HG02870 (cell line): Measurements from ENCODE around the gene PARP16.
"Not testable (repeated sequence)": the region's sequence is repeated elsewhere in the genome, so short reads cannot be mapped to it uniquely, and the experiment has no call there.

Source experiments
- ATAC-seq: cut with Tn5 transposase; IDR thresholded peaks from one replicate; pipeline ENCODE4 v1.9.1; 2021; ENCODE audit warnings: mild to moderate bottlenecking, moderate library complexity; ENCODE audit not compliant: unreplicated experiment

The PARP16 gene

DNA sequence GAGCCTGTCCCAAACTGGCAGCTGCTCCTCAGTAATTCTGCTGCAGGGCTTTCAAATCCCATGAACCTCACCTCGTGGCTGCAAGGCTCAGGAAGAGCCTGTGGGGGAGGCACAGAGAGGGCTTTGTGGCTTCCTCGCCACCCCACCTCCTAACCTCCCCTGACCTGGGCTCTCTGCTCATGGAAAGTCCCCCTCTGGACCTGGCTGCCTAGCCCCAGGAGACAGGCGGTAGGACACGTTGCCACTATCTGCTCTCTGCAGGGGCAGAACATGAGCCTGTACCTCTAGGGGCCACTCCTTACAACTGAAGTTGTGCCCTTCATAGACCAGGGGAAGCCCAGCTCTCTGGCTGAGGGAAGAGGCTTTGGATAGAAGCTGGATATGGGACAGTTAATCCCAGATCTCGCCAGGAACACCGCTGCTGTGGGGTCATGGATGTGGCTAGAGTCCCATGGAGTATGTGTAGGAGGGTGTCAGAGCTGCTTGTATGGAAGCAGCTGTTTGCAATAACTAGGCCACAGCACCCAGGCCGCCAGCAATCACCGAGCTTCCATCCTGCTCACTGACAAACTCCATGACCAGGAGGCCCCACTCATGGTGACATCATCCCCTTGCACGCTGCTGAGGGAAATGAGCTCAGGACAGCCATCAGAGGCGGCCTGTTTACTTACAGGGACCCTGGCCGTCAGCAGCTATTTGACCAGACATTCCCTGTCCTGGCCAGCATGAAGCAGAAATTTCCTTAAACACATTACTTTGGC lies 41.4 kb downstream of the PARP16 start:
- ATAC-seq, result no peak

DNA sequence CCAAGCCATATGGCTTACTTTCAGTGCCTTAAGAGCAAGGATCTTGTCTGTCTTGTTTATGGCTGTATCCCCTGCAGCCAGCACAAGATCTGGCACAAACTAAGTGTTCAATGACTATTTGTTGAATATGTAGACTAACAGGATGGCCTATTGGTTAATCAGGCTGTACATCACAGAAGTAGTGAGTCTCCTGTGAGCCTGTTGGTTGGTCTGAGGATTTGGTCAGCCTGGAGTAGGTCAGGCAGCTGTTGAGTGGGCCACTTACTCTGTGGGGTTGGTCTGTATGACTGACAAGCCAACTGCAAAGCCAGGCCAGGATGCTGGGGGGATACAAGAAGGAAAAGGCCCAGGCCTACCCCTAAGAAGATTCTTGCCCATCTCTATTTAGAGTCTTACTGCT lies 42.0 kb downstream of the PARP16 start:
- no peak for ATAC-seq

DNA sequence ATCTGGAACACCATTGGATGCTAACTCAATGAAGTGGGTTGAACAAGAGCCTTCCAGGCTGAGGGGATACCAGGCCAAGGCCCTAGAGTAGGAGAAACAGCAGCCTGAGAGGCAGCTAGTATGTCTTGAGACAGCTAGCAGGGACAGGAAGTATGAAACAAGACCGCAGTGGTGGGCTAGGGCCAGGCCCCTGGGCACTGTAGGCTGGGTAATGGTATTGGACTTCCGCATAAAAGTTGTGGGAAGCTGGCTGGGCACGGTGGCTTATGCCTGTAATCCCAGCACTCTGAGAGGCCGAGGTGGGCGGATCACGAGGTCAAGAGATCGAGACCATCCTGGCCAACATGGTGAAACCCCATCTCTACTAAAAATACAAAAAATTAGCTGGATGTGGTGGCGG lies 50.2 kb downstream of the PARP16 start:
- not testable (repeated sequence) for ATAC-seq

DNA sequence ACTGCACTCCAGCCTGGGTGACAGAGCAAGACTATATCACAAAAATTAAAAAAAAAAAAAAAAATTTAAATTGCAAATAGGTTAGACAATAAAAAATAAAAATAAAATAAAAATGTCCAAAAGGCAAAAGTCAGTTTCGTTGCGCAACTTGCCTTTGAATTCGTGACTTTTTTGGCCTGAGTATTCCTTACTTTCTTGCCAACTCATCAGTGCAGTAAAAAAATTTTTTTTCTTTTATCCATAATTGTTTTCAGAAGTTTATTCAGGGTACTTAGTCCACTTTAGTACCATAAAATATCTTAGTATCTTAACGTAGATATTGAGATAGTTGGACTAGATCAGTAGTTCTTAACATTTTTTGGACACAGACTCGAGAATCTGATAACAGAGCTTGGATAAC lies 53.0 kb downstream of the PARP16 start:
- ATAC-seq, result no peak

DNA sequence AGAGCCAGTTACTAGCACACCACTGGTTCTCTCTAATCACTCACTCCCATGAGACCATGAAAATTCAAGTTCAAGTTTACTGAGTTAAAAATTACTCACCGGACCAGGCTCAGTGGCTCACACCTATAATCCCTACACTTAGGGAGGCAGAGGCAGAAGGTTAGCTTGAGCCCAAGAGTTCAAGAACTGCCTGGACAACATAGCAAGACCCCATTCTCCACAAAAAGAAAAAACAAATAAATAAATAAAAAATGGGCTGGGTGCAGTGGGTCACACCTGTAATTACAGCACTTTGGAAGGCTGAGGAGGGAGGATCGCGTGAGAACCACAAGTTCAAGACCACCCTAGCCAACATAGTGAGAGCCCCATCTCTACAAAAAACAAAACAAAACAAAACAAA lies 54.2 kb downstream of the PARP16 start:
- no peak for ATAC-seq

DNA sequence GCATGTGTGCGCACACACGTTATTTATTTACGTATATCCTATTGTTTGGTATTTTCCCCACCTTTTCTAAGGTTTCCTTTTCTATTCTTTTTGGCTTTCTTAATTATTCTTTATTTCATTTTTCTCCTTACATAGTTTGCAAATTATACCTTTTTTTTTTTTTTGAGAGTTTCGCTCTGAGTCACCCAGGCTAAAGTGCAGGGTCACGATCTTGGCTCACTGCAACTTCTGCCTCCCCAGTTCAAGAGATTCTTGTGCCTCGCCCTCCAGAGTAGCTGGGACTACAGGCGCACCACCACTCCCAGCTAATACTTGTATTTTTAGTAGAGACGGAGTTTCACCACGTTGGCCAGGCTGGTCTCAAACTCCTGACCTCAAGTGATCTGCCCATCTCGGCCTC lies 55.4 kb downstream of the PARP16 start:
- no peak for ATAC-seq

DNA sequence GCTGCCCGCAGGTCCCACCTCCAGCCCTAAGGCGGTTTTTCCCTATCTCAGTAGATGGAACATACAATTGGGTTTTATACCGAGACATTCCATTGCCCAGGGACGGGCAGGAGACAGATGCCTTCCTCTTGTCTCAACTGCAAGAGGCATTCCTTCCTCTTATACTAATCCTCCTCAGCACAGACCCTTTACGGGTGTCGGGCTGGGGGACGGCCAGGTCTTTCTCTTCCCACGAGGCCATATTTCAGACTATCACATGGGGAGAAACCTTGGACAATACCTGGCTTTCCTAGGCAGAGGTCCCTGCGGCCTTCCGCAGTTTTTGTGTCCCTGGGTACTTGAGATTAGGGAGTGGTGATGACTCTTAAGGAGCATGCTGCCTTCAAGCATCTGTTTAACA lies 59.8 kb downstream of the PARP16 start:
- ATAC-seq, result not testable (repeated sequence)

DNA sequence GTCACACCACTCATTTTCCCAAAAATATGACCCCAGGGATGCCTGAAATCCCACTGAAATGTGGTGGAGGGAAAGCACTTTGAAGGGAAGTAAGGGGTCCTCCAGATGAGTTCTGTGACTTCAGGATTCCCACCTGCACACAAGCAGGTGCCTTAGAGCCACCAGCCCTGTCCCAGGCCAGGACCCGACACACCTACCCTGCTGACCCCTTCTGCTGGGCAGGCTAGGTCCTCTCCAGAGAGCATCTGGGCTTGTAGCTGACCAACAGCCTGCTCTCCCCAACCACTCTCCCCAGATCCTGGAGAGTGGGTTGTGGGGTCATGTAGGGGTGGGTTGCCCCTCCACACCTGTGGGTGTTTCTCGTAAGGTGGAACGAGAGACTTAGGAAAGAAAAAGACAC lies 60.5 kb downstream of the PARP16 start:
- ATAC-seq, result no peak

DNA sequence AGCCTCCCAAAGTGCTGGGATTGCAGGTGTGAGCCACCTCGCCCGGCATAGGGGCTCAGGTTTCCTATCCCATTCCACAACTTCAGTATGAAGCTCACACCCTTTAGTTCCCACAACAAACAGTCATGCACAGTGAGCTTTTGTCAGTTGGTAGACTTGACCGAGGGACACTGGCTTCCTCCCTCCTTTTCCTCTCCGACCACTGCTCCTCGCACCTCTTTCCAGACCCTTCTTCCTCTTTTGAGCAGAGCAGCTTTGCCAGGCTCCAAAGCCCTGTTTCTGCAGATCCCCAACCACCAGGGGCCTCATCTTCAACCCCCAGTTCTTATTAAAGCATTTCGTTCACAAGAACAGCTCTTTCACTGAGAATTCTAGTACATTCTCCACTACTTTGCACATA lies 62.7 kb downstream of the PARP16 start:
- no peak for ATAC-seq

DNA sequence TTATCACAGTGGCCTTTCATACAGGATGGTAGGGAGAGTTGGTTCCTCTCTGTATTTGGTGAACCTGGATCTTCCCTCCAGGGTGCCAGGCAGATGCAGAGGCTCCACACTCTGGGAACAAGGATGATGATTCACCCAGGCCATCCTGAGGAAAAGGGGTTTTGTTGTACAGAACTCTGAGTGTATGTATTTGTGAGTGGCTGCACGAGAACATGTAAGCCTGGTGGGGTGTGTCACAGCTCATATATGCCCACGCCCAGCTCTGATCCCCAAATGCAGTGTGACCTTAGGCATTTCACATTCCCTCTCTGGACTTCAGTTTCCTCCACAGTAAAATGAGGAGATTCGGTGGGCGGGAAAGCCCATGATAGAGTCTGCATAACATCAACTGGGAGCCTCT lies 63.8 kb downstream of the PARP16 start:
- no peak for ATAC-seq

DNA sequence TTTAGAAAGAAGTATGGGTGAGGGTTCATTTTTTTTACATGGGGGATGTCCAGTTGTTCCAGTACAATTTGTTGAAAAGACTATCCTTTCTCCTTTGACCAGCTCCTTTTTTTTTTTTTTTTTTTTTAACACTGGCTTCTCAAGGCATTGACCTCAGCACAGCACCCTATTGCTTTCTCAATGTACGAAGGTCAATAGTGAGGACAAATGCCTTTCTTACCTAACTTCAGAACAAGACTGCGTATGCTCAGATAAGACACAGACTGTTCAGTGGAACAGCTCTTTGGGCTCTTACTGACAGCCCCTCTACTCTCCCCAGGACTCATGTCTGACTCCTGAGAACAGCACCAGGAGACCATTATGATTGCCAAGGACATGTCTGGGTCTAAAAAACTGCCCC lies 65.0 kb downstream of the PARP16 start:
- ATAC-seq, result no peak

DNA sequence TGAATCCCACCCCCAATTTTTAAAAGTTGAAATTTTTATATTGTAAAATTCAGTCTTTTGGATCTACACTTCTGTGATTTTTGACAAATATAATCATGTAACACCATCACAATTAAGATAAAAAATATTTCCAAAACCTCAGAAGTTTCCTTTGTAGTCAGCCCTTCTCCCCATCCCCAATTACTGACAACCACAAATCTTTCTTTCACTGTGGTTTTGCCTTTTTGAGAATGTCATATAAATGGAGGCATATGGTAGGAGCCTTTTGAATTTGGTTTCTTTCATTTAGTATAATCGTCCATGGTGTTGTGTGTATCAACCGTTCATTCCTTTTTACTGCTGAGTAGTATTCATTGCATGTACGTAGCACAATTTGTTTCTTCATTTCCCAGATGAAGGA lies 67.5 kb downstream of the PARP16 start:
- ATAC-seq, result no peak

DNA sequence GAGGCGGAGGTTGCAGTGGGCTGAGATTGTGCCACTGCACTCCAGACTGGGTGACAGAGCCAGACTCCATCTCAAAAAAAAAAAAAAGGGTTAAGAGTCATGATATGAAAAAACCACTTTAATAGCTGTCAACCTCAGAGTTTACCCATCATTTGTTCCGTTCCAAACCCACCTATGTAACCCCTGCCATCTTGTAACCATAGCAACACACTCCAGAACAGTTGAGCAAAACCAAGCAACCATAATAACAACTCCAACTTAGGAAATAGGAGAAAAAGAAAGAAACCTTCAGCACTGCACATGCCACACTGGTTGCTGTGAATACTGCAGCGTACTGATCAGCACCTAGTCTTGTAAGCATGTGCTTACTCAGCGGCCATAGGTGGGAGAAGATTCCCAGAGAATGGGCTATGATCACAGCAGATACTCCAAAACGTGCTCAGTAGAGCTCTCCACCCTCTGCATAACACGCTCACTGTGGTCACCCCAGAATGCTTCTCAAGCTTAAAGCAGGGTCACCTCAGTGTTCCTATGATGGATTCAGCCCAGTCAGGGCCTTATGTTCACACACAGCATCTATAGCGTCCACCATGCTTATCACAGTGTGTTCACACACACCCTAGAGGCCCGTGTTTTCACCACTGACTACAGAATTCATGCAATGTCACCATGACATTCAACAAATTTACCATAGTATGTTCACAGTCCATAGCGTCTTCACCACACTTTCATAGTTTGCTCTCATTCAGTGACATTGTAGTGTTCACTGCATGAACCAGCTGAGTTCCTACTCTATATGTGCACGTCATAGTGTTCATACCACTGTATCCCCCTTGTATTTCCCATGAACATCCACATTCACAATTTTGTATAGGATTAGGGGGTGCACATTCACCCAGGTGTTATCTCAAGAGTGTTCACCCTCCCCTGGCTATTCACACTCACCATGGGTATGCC lies 68.9 kb downstream of the PARP16 start:
- no peak for ATAC-seq

DNA sequence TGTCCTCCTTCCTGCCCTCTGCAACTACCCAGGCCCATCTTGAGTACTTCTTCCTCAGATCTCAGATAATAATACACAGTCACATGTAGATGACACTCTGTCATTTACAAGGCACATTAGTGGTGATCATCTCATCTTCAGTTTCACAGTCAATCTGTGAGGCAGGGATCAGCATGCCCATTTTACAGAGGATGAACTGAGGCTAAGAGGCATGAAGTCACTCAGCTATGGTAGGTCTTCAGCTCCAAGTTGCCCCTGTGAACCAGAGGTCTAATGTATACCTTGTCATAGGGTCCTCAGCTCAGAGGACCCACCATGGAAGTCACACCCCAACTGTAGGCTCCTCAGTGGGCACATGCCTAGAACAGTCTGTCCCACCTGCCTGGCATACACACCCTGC lies 71.2 kb downstream of the PARP16 start:
- ATAC-seq, result no peak

DNA sequence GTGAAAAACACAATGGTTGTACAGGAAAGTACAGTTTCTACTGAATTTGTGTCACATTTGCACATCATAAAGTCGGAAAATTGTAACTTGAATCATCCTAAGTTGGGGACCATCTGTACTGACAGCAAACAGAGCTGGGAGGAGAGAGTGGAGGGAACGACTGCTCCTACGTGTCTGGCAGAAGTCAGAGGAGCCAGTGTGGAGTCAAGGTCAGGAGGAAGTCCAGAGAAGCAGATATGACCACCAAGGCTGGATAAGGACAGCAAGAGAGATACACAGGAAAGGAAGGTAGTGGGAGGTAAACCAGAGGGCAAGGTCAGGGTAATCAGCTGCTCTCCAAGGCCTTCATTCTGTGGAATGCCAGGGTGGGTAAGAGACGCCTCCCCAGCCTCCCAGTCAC lies 72.7 kb downstream of the PARP16 start:
- no peak for ATAC-seq

DNA sequence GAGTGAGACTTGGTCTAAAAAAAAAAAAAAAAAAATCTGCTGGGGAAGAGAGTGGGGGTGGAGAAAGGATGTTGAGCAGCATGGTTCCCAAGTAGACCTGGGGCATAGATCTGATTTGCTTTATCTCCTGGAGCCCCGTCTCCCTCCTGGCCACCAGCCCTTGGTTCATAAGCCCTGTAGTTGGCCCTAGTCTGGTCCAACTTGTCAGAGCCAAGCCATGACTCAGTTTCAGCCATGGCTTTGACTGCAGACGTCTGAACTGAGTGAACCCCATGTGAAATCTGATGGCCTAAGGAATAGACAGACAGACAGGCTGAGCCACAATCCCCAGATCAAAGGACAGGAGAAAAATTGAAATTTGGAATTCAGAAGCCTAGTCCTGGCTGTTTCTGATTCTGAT lies 73.4 kb downstream of the PARP16 start:
- ATAC-seq, result no peak

DNA sequence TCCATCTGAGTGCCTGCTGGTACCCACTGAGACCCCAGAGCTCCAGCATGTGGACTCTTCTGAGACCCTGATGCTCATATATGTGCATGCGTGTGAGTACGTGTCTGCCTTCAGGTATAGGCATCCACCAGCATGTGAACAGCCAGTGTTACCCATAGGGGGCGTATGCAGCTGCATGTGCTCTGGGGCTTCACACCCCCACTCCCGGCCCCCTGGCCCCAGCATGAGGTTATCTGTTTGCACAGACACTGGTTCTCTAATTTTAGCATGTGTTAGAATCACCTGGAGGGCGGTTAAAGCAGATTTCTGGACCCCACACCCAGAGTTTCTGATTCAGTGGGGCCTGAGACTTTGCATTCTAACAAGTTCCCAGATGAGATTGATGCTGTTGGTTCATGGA lies 74.6 kb downstream of the PARP16 start:
- ATAC-seq, result no peak

DNA sequence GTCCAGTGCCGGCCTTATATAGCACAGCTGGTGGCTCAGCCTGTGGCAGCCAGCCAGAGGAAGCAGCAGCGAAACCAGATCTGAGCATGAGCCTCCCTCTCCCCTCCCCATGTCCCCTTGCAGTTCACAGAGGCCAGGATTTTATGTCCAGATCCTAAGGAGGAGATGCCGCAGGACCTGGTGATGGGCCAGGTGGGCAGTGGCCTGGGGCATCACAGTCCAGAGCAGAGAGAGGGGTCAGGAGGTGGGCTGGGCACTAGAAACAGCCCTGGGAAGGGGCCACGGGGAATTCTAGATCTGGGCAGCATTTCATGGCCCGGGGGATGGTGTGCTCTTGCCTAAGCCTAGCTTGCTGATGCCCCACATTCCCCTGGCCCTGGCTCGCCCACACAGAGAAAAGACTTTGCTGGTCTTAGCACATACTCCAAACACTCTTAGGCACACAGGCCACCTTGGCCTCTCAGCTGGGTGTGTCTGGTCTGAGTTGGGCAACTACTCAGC lies 75.2 kb downstream of the PARP16 start:
- no peak for ATAC-seq

DNA sequence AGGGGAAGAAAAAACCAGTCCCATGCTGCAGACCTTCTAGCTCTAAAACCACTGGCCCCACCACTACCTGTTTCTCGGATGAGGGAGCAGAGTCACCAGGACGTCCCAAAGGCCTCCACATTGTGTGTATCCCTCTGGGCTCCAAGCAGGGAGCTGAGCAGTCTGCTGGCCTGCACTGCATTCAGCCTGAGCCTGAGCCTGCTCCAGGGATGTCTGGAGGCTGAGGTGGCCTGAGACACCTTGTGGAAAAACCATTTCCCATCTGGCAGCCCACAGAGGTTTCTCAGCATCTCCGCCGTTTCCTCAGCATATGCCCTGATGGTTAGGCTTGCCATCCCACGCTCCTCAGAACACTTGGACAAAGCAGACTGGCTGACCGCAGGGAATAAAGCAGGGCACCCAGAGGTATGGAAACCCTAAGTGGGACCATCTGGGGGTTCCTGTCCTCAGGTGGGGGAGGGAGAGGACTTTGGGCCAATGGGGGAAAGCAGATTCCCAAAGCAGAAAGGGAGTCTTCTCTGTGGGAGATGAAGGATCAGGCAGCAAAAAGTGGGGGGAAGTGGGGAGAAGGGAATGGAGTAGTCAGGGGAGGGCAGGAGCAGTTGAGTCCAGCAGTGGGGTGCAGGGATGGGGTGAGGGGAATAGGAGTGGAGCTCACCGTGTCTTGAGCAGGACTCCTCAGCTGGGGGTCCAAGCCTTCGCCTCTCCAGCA lies 75.8 kb downstream of the PARP16 start, which contains the start of gene CILP:
Gene CILP, minus strand, starts transcription at position 704 of the 712 bp plus-strand sequence. CDS start 1,718 bp downstream, outside the sequence.
- no peak for ATAC-seq

DNA sequence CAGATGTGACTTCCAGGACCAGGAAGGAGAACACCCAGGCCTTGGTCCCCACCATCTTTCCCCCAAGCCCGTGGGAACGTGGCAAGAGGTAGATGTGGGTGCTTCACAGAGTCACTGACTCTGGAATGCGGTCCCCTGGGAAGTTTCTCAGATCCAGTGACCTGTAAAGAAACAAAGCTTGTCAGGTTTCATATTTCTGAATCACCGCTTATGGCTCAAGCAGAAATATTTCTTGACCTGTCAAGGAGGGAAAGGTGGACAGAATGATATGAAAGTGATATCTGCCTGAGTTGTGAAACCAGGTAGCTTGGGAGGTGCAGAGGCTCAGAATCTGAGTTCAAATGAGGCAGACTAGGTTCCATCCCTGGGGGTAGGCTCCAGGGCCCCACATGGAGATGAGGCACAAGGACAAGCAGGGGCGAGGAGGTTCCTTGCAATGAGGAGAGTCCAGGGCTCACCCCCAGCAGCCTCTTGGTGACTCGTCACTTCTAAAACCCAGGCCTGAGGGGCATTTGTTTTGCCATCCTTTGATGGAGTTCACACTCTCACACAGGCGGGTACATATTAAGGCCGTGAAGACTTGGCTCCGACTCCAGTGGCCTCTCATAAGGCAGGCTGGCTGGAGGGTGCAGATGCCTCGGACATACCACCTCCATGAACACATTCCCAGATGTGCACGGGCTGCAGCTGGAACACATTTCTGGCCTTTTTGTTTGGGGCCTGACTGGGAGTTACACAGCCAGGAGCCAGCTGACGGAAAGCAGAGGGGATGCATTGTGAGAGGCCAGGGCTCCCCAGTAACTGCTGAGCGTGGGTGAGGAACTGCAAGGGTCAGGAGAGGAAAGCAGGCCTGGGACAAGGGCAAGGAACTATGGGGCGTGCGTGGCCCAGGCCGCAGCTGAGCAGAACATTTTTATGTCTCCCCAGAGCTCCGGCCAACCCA lies 76.7 kb downstream of the PARP16 start:
- ATAC-seq, result no peak
